NCI-H2227 treated with DMSO at 0.1 percent for 48 hours (cell line): Measurements from ENCODE around the gene IGSF5.
"Not testable (repeated sequence)": the region's sequence is repeated elsewhere in the genome, so short reads cannot be mapped to it uniquely, and the experiment has no call there.

Source experiments
- DNase-seq: peaks from one replicate; lab custom pipeline; 2025; lab: John Stamatoyannopoulos, UW

IGSF5 gene

GRCh38 chr21:39744883-39745282, at the start of gene IGSF5:
IGSF5 (plus strand) TSS chr21:39745183; CDS start chr21:39745510, 327 bp downstream.
- DNase-seq, result not testable (repeated sequence)

GRCh38 chr21:39696196-39696595, 48.8 kb upstream of the IGSF5 start:
- no peak for DNase-seq

GRCh38 chr21:39696618-39697017, 48.4 kb upstream of the IGSF5 start:
- DNase-seq, result no peak

DNA sequence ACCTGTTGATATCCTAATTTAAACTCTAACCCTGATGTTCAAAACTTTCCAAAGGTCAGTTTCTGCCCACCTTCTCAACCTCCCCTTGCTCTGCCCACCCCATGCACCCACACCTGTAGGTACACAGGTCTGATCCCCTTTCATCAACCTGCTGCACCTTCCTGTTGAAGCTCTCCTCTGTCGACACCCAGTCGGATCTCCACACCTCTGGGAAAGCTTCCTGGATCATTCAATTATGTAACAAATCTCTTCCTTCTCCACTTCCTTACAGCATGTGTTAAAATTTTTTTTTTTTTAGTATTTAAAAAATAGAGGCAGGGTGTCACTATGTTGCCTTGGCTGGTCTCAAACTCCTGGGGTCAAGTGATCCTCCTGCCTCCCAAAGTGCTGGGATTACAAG, 44.7 kb upstream of the IGSF5 start:
- no peak for DNase-seq

DNA sequence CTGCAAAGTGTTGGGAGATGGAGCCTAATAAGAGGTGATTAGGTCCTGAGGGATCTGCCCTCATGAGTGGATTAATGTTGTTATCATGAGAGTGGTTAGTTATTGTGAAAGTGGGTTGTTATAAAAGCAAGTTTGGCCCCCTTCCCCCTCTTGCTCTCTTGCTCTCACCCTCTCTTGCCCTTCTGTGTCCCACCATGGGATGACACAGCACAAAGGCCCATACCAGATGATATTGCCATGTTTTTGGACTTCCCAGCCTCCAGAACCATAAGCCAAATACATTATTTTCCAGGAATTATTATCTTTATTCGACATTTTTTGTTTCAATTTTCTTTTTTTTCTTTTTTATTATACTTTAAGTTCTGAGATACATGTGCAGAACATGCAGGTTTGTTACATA, 41.4 kb upstream of the IGSF5 start:
- no peak for DNase-seq

DNA sequence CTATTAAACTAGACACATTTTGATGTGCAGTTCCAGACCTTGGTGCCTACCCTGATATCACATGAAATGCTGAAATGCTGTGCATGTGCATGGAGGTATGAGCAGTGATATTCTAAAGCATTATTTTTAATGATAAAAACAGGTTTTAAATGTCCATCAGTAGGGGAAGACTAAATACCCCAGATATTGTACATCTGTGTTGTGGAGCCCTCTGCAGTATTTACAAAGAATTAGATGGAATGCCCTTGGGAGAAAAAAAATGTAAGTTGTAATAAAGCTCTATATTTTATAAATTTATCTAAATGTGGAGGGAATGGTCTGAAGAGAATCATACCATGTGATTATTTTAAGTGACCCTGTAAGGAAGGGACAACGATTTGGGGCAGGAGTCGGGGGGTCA, 39.1 kb upstream of the IGSF5 start:
- DNase-seq, result no peak

GRCh38 chr21:39707316-39707715, 37.7 kb upstream of the IGSF5 start:
- no peak for DNase-seq

DNA sequence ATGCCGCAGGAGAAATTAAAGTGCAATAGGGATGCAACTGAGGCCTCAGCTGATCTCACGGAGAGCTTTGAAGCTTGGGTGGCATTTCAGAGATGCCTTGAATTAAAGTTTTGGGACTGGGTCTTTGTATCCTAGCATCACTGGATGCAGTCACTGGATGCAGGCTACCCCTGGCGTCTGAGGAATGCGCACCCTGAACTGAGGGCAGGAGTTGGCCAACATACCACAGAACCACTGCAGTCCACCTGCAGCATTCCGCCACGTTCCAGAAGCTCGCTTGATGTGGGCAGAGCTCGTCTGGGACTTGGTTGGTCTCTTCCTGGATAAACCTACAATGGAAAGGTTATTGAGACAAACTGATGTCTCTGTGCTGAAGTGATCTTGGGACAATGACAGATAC, 34.1 kb upstream of the IGSF5 start:
- no peak for DNase-seq

- no peak for DNase-seq
These were observed 32.7 kb upstream of the IGSF5 start for GRCh38 chr21:39712273-39712672.

DNA sequence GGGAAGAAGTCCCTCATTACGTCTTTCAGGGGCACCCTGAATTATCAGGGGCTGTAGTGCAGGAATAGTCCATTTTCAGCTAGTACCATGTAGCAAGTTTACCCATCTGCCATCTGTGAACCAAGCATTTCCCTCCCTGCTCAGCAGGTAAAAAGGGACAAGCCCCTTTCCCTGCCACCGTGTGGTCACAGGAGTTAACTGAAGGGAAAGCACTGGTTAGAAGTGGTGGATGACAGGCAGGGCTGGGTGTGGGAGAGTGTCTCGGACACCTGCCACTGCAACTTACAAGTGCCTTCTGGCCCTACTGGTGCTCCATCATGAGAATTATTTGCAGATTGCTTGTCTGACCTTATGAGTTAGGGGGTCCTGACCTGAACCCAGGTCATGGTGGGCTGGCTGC, 32.0 kb upstream of the IGSF5 start:
- no peak for DNase-seq

DNA sequence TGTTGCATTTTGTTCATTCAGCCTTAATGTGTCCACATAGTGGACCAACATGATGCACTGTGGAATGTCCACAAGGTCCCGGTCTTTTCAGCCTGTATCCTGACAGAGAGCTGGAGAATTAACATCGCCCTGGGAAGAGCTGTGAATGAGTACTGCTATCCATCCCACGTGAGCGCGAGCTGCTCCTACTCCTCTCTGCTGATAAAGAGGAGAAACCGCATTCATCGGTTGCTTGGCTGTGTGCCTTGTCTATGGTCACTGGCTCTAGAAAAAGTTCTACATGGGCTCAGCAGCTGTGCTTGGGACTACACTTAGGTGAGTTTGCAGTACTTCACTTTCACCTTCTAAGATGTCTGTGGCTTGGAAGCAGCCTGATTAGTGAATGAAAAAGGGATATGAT, 31.1 kb upstream of the IGSF5 start:
- DNase-seq, result no peak

DNA sequence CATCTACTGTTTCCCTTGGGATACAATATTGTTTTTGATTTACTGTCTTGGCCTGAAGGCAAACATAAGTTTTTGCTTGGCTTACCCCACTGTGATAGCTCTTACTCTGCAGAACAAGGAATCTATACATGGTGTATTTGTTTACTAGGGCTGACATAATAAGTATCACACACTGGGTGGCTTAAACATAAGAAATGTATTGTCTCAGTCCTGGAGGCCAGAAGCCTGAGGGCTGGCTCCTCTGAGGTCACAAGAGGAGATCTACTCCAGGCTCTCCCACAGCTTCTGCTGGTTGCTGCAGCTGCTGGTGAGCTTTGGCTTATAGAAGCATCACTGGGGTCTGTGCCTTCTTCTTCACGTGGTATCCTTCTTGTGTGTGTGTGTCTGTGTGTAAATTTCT, 30.7 kb upstream of the IGSF5 start:
- no peak for DNase-seq

DNA sequence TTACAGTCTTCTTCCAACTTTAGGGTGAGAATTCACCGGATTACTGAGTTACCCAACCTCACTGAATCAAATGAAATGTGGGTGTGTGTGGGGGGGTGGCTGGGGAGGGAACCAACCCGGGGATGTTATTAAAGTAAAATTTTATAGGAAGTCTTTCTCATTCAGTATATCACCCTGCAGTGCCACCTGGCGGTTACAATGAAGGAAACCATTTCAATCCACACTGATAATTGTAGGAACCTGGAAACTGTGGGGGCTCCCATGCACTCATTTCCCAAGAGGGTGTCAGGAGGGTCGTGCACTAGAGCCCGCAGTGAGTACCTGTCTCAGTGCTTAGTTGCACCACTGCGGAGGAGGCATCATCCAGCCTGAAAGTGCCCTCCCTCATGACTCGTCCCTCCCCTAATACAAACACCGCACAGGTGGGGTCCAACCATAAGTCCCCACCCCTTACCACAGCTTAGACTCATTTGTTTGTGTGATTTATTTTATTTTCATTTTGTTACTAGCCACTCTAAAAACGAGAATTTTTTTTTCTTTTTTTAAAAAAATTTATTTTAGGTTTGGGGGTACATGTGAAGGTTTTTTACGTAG, 29.1 kb upstream of the IGSF5 start:
- DNase-seq, result peak; percentile 20

DNA sequence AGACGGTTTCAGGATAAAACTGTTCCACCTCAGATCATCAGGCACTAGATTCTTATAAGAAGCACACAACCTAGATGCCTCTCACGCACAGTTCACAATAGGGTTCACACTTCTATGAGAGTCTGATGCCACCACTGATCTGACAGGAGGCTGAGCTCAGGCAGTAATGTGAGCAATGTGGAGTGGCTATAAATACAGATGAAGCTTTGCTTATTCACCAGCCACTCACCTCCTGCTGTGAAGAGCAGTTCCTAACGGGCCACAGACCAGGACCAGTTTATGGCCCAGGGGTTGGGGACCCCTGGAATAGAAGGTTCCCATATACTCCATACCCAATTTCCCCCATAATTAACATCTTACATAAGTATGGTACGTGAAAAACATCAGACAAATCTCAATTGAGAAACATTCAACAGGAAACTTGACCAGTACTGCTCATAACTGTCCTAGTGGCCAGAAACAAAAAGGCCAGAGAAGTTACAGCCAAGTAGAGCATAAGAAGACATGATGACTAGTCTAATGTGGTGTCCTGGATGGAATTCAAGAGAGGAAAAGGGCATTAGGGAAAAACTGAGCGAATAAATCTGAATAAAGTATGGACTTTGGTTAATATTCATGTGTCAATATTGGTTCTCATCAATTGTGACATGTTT, 24.7 kb upstream of the IGSF5 start:
- no peak for DNase-seq

DNA sequence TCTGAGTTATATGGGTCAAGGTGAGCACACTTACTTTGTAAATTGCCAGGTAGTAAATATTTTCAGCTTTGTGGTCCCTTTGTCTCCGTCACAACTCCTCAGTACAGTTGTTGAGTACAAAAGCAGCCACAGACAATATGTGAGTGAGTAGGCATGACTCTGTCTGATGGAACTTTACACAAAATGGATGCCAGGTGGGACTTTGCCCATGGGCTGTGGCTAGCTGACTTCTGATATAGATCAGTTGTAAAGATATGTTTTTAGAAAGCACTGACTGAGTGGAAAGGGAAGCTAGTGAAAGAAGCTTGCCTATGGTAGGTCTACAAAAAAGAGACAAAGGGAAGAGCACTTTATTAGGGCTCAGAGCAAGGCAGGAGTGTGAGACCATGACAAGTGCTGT, 23.1 kb upstream of the IGSF5 start:
- DNase-seq, result no peak

- DNase-seq, result no peak
These were observed 20.0 kb upstream of the IGSF5 start for GRCh38 chr21:39724944-39725343.

- DNase-seq, result no peak
These were observed 18.9 kb upstream of the IGSF5 start for GRCh38 chr21:39726133-39726532.

DNA sequence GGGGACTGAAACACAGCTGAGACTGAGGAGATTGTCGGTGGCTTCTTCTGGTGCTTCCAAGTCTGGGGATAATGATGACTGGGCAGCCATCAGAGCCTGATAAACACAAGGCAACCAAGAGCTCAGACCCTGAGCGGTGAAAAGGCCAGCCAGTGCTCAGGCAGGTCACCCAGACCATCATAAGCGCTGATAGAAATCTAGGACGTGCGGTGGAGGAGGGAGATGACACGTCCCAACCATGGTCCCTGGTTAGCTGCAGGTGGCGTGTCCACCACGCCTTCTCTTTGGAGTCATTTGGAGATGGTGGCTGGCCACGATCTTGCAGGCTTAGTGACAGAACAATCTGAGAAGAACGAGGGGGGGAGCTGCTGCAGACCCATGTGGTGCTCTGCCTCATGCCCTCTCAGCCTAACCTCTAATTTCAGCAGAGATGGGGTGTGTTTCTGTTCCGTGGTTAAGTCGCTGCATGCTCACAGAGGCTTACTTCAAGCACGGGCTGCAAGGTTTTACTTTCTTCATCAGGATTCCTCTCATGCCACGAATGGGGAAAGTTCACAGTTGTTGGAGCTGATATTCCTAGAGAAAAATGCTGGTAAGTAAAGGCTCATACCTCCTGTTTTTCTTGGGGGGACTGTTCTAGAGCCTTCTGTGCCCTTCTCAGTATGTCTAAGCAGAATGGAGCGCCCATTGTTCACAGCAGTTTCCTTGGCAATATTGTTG, 17.4 kb upstream of the IGSF5 start:
- DNase-seq, result no peak

GRCh38 chr21:39728341-39728740, 16.6 kb upstream of the IGSF5 start:
- no peak for DNase-seq

DNA sequence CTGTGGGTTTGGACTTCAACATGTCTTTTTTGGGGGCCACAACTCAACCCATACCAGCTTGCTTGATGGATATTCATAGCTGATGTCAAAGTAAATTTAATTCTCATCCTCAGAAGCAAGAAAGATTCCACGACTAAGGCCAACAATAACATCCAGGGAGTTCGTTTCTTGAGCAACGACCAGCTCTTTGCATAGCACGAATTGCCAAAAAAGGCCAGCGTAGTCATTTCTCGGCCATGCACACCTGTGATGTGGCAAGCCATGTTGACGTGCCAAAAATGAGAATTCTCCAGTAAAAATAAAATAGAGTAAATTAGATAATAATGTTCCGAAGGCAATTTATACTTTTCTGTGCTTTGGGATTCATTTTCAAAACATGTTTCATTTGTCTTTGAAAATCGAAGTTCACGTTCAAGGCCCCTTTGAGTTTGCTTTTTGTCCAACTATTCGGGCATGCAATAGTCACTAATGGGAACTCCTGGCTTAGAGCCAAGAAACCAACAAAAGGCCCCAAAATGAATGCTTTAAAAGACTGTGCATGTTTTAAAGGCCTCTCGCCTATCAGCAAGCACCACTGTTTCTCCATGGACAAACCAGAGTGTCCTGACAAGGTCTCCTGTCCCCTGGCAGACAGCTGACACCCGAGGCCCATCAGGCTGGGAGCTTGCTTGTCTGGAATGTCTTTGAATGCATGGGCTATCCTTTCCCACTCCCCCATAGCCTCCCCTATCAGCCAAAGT, 14.4 kb upstream of the IGSF5 start:
- no peak for DNase-seq

DNA sequence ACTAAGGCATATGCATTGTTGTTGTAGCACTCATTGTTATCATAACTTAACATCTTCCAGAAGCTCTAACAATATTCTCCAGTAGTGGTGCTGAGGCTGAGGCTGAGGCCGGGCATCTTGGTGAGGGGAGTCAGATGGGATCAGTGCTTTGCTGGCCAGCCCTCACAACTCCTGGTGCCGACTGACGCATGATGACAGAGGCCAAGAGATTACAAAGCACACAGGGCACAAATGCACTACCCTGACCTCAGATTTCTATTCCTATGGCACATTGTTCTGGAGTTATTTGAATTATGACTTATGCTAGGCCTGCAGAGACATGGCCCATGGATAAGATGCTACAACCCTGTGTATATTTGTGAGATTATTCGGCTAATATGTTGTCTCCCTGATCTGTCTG, 8.3 kb upstream of the IGSF5 start:
- no peak for DNase-seq

GRCh38 chr21:39737376-39738000, 7.5 kb upstream of the IGSF5 start:
- DNase-seq, result no peak
